ENCODE results near the gene MAPK9. TPM values are rescaled to one million over a fixed set of nuclear protein-coding genes. Genes with fewer than 3 reads are reported as not detected.

MAPK9 gene
- polyA plus RNA-seq, 3 donors: 9.7 to 19.6 (median 16.2) TPM

DNA sequence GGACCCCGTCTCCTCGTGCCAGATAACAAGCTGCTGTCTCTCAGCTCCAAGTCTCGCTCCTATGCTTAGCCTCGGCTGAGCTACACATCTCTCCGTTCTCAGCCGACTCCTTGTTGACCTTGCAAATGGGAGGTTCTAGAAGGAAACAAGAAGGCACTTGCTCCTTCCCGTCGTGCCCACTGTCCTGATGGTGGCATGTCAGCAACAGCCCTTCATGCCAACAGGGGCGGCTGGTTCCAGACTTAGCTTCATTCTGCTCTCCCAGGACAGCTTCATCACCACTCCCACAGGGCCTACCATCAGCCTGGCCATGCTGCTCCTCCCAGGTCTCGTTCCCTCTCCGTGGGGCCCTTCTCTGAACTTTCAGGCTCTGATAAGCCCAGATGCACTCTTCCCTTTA is 69.8 kb downstream of the MAPK9 start:
- TF ChIP-seq CTCF (IDR thresholded peaks at IDR 0.05): no peak
- Histone ChIP-seq H3K4me1 (ENCODE audit: control insufficient read depth in 1 of 2, insufficient read depth in 2 of 2, low read length in 2 of 2) (no peaks in the 10 kb centered on the region), H3K36me3 (replicated peaks in 1 of 2; ENCODE audit: control insufficient read depth in 1 of 2, insufficient read depth in 2 of 2, low read length in 2 of 2) (no peaks in the 10 kb centered on the region), H3K27ac (ENCODE audit: low read depth in 1 of 2, low read length in 2 of 2) (no peak overlapping the region), H3K4me3 (replicated peaks in 1 of 3; ENCODE audit: low read depth in 2 of 3, low read length in 3 of 3) (no peak overlapping the region), H3K79me2 (ENCODE audit: insufficient read depth, low read length) (no peaks in the 10 kb centered on the region), H3K4me2 (replicated peaks; ENCODE audit: extremely low read depth, low read length, poor library complexity, severe bottlenecking) (no peak overlapping the region), H3K9ac (ENCODE audit: insufficient read depth, low read length, poor library complexity, severe bottlenecking) (no peak overlapping the region), H3K27me3 (ENCODE audit: control insufficient read depth in 2 of 2, insufficient read depth in 2 of 2, low read length in 2 of 2) (no peaks in the 10 kb centered on the region), H3K9me3 (replicated peaks in 1 of 2; ENCODE audit: control insufficient read depth in 1 of 2, insufficient read depth in 1 of 2, low read length in 2 of 2) (peaks cover 55 to 62% of the 10 kb centered on the region in 2 donors), H4K20me1 (ENCODE audit: insufficient read depth, low read length) (no peaks in the 10 kb centered on the region), H2AFZ (ENCODE audit: insufficient read depth, low read depth, low read length, poor library complexity, severe bottlenecking) (no peak overlapping the region)
- intact Hi-C loops (cut with micrococcal nuclease): no loop called here
- Mint-ChIP-seq H3K27me3 (ENCODE audit: low read depth in 3 of 3) (peaks cover 0 to 4% (median 1%) of the 10 kb centered on the region in 3 donors), H3K27ac (no peak overlapping the region), H3K9me3 (peaks cover 40 to 77% (median 72%) of the 10 kb centered on the region in 7 donors), H3K36me3 (no peaks in the 10 kb centered on the region), H3K4me3 (no peak overlapping the region), H3K4me1 (no peaks in the 10 kb centered on the region)
- 96% methylated on average over 7 of the region's 11 CpGs for WGBS (ENCODE audit: insufficient coverage)
- DNase-seq: no peak

DNA sequence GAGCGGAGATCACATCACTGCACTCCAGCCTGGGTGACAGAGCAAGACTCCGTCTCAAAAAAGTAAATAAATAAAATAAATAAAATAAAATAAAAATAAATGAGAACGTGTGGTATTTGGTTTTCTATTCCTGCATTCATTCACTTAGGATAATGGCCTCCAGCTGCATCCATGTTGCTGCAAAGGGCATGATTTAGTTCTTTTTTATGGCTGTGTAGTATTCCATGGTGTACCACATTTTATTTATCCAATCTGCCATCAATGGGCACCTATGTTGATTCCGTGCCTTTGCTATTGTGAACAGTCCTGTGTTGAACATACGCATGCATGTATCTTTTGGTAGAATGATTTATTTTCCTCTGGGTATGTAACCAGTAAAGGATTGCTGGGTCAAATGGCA is 74.1 kb downstream of the MAPK9 start:
- H3K4me1 Mint-ChIP-seq: peaks cover under 1% of the 10 kb centered on the region
- H4K20me1 ChIP-seq (ENCODE audit: insufficient read depth, low read length): no peaks in the 10 kb centered on the region
- WGBS (ENCODE audit: insufficient coverage): no CpG with 5 or more reads among the region's 5 CpGs
- no peaks in the 10 kb centered on the region for H3K36me3 ChIP-seq (replicated peaks in 1 of 2; ENCODE audit: control insufficient read depth in 1 of 2, insufficient read depth in 2 of 2, low read length in 2 of 2)
- H3K36me3 Mint-ChIP-seq: no peaks in the 10 kb centered on the region
- intact Hi-C loops (cut with micrococcal nuclease): no loop called here
- H3K4me2 ChIP-seq (replicated peaks; ENCODE audit: extremely low read depth, low read length, poor library complexity, severe bottlenecking): no peak overlapping the region
- H3K27ac Mint-ChIP-seq: no peak overlapping the region
- no peak overlapping the region for H3K4me3 Mint-ChIP-seq
- H3K9me3 Mint-ChIP-seq: peaks cover 24 to 58% (median 54%) of the 10 kb centered on the region in 7 donors
- H3K27me3 Mint-ChIP-seq (ENCODE audit: low read depth in 3 of 3): peaks cover 3 to 9% (median 3%) of the 10 kb centered on the region in 3 donors
- H3K79me2 ChIP-seq (ENCODE audit: insufficient read depth, low read length): no peaks in the 10 kb centered on the region
- TF ChIP-seq CTCF (IDR thresholded peaks at IDR 0.05): no peak
- H3K9me3 ChIP-seq (replicated peaks in 1 of 2; ENCODE audit: control insufficient read depth in 1 of 2, insufficient read depth in 1 of 2, low read length in 2 of 2): peaks cover 45 to 48% of the 10 kb centered on the region in 2 donors
- H3K4me1 ChIP-seq (ENCODE audit: control insufficient read depth in 1 of 2, insufficient read depth in 2 of 2, low read length in 2 of 2): no peaks in the 10 kb centered on the region
- no peak overlapping the region for H3K4me3 ChIP-seq (replicated peaks in 1 of 3; ENCODE audit: low read depth in 2 of 3, low read length in 3 of 3)
- H3K27me3 ChIP-seq (ENCODE audit: control insufficient read depth in 2 of 2, insufficient read depth in 2 of 2, low read length in 2 of 2): no peaks in the 10 kb centered on the region
- H2AFZ ChIP-seq (ENCODE audit: insufficient read depth, low read depth, low read length, poor library complexity, severe bottlenecking): no peak overlapping the region
- no peak overlapping the region for H3K9ac ChIP-seq (ENCODE audit: insufficient read depth, low read length, poor library complexity, severe bottlenecking)
- no peak overlapping the region for H3K27ac ChIP-seq (ENCODE audit: low read depth in 1 of 2, low read length in 2 of 2)
- DNase-seq: no peak

Data from CD14-positive monocyte (primary cell).